ENCODE data around the gene RCOR3.

RCOR3 gene

GRCh38 chr1:211323156-211324063, 64.2 kb downstream of the RCOR3 start:
- H3K27ac ChIP-seq, result no peak overlapping the region
- TF ChIP-seq CTCF (conservative IDR thresholded peaks at IDR 0.05) (peak; percentile 96), ZFX (IDR thresholded peaks at IDR 0.05) (no peak)

GRCh38 chr1:211324992-211325775, 66.0 kb downstream of the RCOR3 start:
- TF ChIP-seq ZFX (IDR thresholded peaks at IDR 0.05) (no peak), CTCF (conservative IDR thresholded peaks at IDR 0.05) (no peak)
- H3K27ac ChIP-seq, result no peak overlapping the region

- no peak for TF ChIP-seq ZFX (IDR thresholded peaks at IDR 0.05)
- TF ChIP-seq CTCF (conservative IDR thresholded peaks at IDR 0.05), result no peak
- H3K27ac ChIP-seq, result peak overlapping the region; percentile 71
These were observed 67.0 kb downstream of the RCOR3 start for GRCh38 chr1:211326140-211326527.

- TF ChIP-seq ZFX (IDR thresholded peaks at IDR 0.05) (peak; percentile 76), CTCF (conservative IDR thresholded peaks at IDR 0.05) (no peak)
- peak within 1 kb of the TSS; percentile 71 for H3K27ac ChIP-seq
These were observed 67.6 kb downstream of the RCOR3 start, which contains the start of gene TRAF5 for GRCh38 chr1:211326528-211327345. TRAF5 (plus strand) TSS chr1:211326833; CDS start chr1:211353240, 26,407 bp downstream.

- TF ChIP-seq ZFX (IDR thresholded peaks at IDR 0.05) (no peak), CTCF (conservative IDR thresholded peaks at IDR 0.05) (no peak)
- H3K27ac ChIP-seq, result peak overlapping the region; percentile 71
These were observed 68.3 kb downstream of the RCOR3 start for GRCh38 chr1:211327346-211327921.

GRCh38 chr1:211328084-211328694, 69.0 kb downstream of the RCOR3 start:
- H3K27ac ChIP-seq, result no peak overlapping the region
- TF ChIP-seq CTCF (conservative IDR thresholded peaks at IDR 0.05) (no peak), ZFX (IDR thresholded peaks at IDR 0.05) (no peak)

Measured in C4-2B (cell line).